ENCODE data around the gene GPX6.

GPX6 gene, protein sequence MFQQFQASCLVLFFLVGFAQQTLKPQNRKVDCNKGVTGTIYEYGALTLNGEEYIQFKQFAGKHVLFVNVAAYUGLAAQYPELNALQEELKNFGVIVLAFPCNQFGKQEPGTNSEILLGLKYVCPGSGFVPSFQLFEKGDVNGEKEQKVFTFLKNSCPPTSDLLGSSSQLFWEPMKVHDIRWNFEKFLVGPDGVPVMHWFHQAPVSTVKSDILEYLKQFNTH

DNA sequence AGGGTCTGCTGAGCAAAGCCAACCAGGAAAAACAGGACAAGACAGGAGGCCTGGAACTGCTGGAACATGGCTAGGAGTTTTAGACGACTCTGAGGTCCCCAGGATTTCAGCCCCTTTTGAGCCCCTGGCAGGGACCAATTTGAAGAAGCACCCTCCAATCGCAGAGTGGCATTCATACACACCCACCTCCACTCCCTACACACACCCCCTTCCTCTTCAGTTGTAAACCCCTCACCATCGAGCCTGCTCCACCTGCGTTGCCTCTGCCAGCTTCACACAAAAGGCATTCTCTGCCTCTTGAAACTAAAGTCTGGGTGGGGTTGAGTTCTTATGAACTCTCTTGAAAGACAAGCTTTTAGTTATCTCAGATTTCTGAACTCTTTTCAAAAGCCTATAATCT is at the start of gene GPX6:
TSS of gene GPX6 (minus strand) at position 118 of the 400 bp plus-strand sequence. CDS start at position 68, 50 bp downstream.
- TF ChIP-seq POLR2A (IDR thresholded peaks at IDR 0.05; ENCODE audit: extremely low read depth, insufficient read length) (no peak), MYC (IDR thresholded peaks at IDR 0.05; ENCODE audit: low read depth, low read length) (no peak), CTCF (IDR thresholded peaks at IDR 0.05; ENCODE audit: low read depth, low read length) (no peak)
- TF ChIP-seq, protein P1, sequence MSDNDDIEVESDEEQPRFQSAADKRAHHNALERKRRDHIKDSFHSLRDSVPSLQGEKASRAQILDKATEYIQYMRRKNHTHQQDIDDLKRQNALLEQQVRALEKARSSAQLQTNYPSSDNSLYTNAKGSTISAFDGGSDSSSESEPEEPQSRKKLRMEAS (IDR thresholded peaks at IDR 0.05; ENCODE audit: low read depth, low read length) = no peak
- no peak for DNase-seq (ENCODE audit: low read depth)
- no peak within 1 kb of the TSS for H3K4me3 ChIP-seq (ENCODE audit: low read depth, low read length)

DNA sequence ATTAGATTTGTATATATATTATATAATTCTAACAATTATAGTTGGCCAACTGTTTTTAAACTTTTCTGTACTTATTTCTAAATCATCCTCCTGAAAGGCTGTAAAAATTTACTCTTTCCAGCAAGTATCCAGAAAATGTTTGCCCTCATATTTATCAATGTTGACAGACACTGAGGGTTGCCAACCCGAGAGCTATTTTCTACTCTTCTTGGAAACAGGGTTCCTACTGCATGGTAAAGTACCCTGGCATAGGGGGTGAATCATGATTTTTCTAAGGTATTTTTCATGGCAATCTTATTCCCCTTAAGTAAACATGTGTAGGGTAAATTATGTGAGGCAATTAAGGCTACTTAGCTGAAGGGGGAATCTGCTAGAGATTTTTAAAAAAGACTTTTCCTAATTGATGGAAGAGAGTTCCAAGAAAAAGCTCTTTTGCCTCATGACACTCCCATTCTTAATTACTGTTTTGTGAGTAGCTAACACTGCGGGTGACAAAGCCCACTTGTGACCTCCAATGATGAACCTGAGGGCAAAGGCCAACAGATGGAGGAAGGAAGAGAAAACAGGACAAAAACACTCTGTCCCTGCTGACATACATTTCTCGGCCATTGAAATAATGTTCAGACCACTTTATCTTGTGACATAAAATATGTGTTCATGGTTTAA is 48.0 kb upstream of the GPX6 start:
- H3K4me3 ChIP-seq (ENCODE audit: low read depth, low read length) = no peak overlapping the region
- DNase-seq (ENCODE audit: low read depth) = no peak
- TF ChIP-seq CTCF (IDR thresholded peaks at IDR 0.05; ENCODE audit: low read depth, low read length) (no peak), MYC (IDR thresholded peaks at IDR 0.05; ENCODE audit: low read depth, low read length) (no peak), POLR2A (IDR thresholded peaks at IDR 0.05; ENCODE audit: extremely low read depth, insufficient read length) (no peak)
- TF ChIP-seq, protein P1 (IDR thresholded peaks at IDR 0.05; ENCODE audit: low read depth, low read length) = no peak

DNA sequence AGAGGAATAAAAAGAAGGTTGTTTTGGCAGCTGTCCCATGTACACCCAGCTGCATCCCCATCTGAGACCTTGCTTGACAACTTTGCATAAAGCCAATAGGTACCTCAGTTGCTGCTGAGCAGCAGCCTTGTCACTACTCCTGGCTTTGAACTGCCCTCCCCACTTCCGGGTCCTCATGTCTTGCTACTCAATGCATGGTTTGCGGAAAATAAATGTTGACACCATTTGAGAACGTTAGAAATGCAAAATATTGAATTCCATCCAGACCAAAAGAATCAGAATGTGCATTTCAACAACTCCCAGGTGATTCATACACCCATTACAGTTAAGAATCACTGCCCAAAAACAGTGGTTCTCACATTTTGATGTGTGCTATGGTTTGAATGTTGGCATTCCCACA is 43.0 kb upstream of the GPX6 start:
- TF ChIP-seq CTCF (IDR thresholded peaks at IDR 0.05; ENCODE audit: low read depth, low read length) (no peak), POLR2A (IDR thresholded peaks at IDR 0.05; ENCODE audit: extremely low read depth, insufficient read length) (no peak), MYC (IDR thresholded peaks at IDR 0.05; ENCODE audit: low read depth, low read length) (no peak)
- TF ChIP-seq, protein P1 (IDR thresholded peaks at IDR 0.05; ENCODE audit: low read depth, low read length) = no peak
- H3K4me3 ChIP-seq (ENCODE audit: low read depth, low read length) = no peak overlapping the region
- no peak for DNase-seq (ENCODE audit: low read depth)

GRCh38 chr6:28555136-28555535 is 39.5 kb upstream of the GPX6 start:
- TF ChIP-seq POLR2A (IDR thresholded peaks at IDR 0.05; ENCODE audit: extremely low read depth, insufficient read length) = no peak
- TF ChIP-seq, protein P1 (IDR thresholded peaks at IDR 0.05; ENCODE audit: low read depth, low read length) = no peak
- no peak for DNase-seq (ENCODE audit: low read depth)
- no peak overlapping the region for H3K4me3 ChIP-seq (ENCODE audit: low read depth, low read length)

- TF ChIP-seq MYC (IDR thresholded peaks at IDR 0.05; ENCODE audit: low read depth, low read length) = no peak
- no peak for TF ChIP-seq POLR2A (IDR thresholded peaks at IDR 0.05; ENCODE audit: extremely low read depth, insufficient read length)
- no peak for TF ChIP-seq CTCF (IDR thresholded peaks at IDR 0.05; ENCODE audit: low read depth, low read length)
- TF ChIP-seq, protein P1 (IDR thresholded peaks at IDR 0.05; ENCODE audit: low read depth, low read length) = no peak
- no peak overlapping the region for H3K4me3 ChIP-seq (ENCODE audit: low read depth, low read length)
- DNase-seq (ENCODE audit: low read depth) = no peak
Measured at GRCh38 chr6:28553986-28554881, 38.6 kb upstream of the GPX6 start.
